Measurements from ENCODE around the gene USB1.

Gene USB1

GRCh38 chr16:58020628-58021521 is 19.7 kb downstream of the USB1 start:
- no peak for DNase-seq

GRCh38 chr16:58021661-58022551 is 20.7 kb downstream of the USB1 start:
- DNase-seq: no peak

DNA sequence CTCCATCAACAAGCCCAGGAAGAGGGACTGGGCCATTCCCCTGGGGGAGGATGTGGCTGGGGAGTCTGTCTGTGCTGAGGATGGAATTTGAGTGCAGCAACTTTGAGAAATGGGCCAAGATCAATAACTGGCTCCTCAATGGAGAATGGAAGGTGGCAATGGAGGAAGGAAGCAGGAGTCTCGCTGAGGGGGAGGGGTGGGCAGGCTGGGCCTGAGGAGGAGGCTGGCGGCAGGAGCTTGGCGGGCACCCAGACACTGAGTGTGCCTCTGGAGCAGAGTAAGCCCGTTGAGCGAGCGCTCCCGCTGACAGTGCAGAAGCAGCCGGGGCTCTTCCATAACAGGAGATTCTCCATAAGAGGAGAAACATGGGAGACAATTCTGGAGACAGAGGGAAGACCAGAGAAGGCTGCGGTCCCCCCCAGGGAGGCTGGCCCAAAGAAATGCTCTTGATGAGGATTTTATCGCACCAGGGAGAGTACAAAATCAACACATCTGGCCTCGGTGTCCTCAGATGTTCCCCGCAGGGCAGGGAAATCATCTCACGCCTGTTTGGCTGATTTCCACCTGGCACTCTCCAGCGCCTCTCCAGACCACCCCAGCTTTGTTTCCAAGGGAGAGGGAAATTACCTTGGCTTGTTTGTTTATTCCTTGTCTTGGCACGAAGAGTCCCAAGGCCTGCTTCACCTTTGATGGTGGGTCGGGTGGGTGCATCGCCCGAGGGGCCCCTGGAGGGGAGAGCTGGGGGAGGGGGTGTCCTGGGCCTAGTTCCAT is 21.6 kb downstream of the USB1 start:
- no peak for DNase-seq

DNA sequence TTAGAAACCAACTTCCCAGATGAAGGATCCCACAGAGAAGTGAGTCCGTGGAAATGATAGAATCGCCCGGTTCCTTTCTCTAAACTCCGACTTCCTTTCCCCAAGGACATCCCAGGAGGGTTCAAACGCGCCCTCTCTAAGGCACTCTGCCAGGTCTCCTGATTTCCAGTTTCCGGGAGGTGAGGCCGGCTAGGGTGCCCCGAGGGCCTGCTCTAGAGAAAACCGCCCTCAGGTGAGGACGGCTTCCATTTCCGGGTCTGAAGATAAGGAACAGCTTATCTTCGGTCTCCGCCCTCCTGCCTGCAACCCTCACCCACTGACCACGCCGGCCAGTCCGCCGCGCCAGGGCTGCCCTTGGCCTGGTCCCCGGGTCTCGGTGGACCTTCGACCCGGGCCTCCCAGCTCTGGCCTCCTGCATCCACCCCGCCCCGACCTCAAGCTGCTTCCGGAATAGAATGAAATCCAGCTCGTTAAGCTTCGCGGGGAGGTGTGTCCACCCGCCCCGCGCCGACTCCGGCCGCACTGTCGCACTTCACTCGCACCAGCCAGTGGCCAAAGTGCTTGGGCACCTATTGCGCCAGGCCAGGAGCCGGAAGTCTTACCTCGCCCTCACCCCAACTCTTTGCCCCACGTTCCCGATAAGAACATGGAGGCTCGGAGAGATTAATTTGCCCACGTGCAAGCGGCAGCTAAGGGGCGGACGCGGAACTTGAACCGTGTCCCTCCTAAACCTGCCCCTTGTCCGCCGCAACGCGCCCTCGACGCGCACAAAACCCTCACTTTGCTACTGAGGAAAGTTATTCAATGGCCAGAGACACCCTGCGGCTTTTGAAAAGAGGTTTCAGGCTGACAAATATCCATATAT is 23.5 kb downstream of the USB1 start:
- DNase-seq: no peak

DNA sequence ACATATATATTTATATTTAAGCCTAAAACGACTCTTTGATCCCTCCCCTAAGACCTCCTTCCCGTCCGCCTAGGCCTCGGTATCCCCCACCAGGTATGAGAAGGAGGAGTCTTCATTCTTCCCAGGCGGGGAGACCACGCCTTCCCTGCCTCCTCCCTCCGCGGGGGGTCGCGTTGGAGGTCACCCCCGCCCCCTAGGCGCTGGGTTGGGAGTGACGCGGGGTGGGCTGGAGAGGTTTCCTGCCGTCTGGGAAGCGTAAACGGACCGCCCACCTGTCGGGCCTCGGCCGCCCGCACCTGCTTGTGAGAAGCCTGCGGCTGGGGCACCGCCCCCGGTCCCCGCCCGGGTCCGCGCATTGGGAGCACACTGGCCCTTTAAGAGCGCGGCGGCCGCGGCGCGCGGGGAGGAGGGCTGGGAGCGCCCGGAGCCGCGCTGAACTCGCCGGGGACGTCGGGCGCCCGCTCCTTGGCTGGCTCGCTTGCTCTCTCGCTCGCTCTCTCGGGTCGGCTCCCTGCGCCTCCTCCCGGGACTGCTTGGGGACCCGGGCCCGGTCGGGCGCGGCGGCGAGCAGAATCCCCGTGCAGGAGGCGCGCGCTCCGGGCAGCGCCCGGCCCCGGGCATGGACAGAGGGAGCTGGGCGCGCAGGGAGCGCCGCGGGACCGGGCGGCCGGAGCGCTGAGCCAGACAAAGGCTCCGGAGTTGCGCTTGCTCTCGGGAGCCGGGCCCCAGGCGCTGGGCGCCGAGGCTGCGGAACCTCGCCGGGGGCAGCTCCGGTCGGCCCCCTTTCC is 24.3 kb downstream of the USB1 start, which contains the start of gene MMP15:
Gene MMP15, plus strand, starts transcription at position 404 of the 788 bp plus-strand sequence. CDS start 597 bp downstream, outside the sequence.
- no peak for DNase-seq

GRCh38 chr16:58026139-58026704 is 25.0 kb downstream of the USB1 start:
- DNase-seq: no peak

GRCh38 chr16:58026705-58027160 is 25.5 kb downstream of the USB1 start:
- no peak for DNase-seq

DNA sequence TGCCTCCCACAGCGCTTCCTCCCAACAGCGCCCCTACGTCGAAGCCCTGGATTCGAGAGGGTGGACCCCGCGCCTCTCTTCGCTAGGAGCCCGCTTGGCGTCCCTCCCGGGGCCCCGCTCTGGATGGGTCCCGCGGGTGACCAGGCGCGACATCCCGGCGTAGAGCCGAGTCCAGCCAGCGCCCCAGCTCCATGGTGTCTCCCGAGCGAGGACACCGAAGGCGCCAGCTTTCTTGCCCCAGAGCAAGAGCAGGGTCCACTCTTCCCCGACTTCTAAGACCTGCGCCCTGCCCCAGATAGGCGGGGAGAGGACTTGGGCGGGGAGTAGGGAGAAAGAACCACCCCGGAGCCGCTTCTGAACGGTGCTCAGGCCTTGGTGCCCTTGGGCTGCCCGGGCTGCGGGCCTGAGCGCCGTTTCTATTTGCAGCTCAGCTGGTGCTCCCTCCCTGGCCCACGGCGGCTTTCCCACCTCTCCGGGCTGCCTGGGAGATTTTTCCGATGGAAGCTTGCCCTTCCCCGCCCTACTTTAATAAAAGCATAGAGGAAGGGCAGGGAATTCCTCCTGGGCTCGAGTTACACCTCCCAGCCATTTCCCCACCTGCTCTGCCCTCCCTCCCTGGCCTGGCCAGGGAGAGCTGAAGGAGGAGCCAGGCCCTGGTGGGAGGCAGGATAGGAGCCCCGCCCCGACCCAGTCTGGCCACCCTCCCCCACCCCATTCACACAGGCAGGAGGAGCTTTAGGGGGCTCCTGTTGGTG is 26.1 kb downstream of the USB1 start:
- no peak for DNase-seq

DNA sequence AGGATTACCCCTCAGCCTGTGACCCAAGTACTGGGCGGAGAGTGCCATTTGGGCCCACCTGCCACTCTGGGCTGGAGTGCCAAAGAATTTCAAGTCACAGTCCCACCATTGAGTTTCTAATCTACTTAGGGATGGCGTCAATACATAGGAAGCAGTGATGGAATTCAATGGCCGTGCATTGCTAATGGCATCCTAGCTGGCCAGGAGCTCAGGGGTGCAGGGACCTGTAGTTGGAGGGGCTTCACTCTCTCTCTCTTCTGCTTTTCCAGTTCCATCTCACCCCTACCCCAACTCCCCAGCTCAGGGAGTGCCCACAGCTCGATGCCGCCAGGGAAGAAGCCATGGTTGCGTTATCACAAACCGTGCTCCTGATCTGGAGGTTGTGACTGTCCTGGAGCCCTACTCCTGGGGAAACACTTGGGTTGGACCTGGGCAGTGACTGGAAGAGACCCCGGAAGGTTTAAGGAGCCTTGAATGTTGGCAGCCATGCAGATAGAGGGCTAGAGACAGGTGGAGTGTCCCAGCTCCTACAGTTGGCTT is 26.8 kb downstream of the USB1 start:
- no peak for DNase-seq

GRCh38 chr16:58028541-58029070 is 27.4 kb downstream of the USB1 start:
- DNase-seq: no peak

DNA sequence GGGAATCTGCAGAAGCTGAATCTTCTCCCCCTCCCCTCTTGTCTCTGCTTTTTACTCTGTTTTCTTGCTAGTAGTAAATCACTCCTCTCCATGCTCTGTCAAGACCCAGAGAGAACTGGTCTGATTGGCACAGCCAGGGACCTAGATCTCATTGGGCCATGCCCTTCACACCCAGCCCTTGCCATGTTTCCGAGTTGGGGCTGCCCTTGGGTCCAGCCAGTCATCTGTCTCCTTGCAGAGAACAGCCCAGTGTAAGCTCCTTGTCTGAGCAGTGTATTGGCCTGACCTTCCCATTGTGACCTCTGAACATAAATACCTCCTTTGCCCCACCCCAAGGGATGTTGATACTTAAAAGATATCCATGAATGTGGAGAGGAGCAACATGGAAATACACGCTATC is 28.2 kb downstream of the USB1 start:
- DNase-seq: no peak

- no peak for DNase-seq
These were observed 29.1 kb downstream of the USB1 start for GRCh38 chr16:58030136-58030840.

DNA sequence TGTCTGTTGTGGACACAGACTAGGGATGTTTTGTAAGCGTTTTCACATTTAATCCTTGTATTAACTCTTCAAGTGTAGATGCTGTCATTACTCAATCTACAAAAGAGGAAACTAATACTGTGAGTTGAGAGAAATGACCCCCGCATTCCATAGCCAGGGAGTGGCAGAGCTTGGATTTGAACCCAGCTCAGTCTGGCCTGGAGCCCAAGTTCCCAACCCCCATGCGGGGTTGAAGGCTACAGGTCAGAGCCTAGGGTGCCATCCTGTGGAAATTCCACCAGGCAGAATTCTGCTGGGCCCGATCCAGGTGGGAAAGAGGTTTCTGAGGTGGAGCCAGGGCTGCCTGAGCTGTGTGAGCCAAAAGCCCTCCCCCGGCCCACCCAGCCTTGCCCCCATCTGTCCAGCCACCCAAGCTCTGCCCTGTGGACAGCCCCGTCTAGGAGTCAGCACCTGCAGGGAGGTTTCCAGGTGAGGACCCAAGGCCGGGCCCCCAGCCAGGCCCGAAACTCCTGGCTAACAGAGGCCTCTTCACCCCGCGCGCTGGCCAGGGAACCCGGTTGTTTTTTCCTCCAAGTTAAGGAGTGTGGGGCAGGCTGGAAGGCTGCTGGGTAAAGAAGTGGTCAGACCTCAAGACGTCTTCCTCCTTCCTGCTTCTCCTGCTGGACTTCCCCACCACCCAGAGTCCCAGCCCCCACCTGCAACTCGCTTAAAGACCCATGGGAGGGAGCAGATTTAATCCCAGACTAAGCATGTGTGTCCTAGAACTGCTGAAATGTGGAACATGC is 30.0 kb downstream of the USB1 start:
- no peak for DNase-seq

GRCh38 chr16:58032710-58033293 is 31.6 kb downstream of the USB1 start:
- DNase-seq: no peak

DNA sequence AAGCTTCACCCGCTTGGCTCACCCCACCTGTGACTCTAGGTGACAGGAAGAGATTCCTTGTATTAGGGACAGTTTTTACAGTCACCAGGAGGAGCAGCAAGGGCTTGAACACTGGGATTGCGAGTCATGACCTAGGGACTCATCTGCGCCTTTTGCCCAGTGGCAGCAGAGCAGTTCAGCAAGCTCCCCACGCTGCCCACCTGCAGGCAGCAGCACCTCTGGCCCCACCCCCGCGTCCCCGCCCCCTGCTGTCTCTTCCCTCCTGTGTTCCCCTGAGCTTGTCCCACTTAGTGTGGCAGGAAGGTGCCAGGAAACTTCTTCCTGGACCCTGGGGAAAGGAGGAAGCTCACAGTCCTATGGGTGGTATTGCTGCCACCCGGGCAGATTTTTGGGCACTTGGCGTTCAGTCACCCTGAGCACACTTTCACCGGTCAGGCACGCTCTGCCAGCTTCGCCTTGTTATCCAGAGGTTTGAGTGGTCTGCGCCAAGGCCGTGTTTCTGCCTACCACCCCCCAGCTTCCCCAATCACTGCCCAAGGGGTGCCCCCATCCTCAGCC is 33.0 kb downstream of the USB1 start:
- no peak for DNase-seq

DNA sequence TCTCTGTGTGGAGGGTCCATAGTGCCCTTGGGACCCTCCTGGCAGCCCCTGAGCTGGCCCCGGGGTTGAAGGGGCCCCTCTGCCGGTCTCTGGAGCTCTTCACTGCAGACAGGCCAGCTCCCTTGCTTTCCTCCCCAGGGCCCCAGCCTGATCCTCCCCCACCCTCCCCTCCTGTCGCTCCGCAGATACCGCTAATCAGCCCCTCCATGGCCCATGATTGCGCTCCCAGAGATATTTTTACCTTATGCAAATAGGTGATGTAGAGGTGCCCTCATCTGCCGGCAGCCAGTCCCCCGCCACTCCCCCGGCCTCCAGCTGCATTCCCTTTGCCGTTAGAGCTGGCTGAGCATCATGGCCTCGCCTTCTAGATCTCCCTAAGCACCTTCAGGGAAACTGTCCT is 33.6 kb downstream of the USB1 start:
- no peak for DNase-seq
